ENCODE measurements around the gene RNF112. TPM values are rescaled to one million over a fixed set of nuclear protein-coding genes. Genes with fewer than 3 reads are reported as not detected.

RNF112 gene
- total and polyA plus RNA-seq, 2 of the 8 experiments (the other 6 are each of a cell fraction or from before 2014, with no cell fraction given) = 1.1 to 2.2 TPM

DNA sequence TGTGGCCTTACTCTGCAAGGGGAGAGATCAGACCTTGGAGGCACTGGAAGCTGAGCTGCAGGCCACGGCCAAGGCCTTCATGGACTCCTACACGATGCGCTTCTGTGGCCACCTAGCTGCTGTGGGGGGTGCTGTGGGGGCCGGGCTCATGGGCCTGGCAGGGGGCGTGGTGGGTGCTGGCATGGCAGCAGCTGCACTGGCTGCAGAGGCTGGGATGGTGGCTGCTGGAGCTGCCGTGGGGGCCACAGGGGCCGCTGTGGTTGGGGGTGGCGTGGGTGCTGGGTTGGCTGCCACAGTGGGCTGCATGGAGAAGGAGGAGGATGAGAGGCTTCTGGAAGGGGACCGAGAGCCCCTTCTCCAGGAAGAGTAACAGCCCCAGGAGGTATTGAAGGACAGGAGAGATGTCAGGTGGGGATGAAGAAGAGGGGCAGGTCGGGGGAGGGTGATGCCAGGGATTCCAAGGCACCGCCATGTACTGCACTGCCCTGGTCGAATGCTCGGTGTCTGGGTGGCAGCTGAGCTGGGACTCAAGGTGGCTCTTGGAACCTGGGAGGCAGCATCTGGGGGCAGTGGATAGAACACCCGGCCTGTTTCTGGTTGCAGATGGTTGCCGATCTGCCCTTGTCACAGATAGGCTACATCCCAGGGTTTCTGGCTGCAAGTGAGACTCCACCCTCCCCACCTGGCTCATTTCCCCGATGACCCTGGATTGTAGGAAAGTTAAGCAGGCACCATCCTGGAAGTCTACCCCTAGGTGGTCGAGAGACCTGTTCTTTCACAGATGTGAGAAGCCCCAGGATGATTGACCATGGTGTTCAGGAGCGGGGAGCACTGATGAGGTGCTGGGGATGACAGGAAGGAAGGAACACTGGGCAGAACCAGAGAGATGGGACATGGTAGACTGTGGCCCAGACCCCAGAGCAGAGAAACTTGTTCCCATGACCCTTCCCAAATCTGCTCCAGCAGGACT lies 5.1 kb downstream of the RNF112 start (continued):
- TF ChIP-seq, protein P1, sequence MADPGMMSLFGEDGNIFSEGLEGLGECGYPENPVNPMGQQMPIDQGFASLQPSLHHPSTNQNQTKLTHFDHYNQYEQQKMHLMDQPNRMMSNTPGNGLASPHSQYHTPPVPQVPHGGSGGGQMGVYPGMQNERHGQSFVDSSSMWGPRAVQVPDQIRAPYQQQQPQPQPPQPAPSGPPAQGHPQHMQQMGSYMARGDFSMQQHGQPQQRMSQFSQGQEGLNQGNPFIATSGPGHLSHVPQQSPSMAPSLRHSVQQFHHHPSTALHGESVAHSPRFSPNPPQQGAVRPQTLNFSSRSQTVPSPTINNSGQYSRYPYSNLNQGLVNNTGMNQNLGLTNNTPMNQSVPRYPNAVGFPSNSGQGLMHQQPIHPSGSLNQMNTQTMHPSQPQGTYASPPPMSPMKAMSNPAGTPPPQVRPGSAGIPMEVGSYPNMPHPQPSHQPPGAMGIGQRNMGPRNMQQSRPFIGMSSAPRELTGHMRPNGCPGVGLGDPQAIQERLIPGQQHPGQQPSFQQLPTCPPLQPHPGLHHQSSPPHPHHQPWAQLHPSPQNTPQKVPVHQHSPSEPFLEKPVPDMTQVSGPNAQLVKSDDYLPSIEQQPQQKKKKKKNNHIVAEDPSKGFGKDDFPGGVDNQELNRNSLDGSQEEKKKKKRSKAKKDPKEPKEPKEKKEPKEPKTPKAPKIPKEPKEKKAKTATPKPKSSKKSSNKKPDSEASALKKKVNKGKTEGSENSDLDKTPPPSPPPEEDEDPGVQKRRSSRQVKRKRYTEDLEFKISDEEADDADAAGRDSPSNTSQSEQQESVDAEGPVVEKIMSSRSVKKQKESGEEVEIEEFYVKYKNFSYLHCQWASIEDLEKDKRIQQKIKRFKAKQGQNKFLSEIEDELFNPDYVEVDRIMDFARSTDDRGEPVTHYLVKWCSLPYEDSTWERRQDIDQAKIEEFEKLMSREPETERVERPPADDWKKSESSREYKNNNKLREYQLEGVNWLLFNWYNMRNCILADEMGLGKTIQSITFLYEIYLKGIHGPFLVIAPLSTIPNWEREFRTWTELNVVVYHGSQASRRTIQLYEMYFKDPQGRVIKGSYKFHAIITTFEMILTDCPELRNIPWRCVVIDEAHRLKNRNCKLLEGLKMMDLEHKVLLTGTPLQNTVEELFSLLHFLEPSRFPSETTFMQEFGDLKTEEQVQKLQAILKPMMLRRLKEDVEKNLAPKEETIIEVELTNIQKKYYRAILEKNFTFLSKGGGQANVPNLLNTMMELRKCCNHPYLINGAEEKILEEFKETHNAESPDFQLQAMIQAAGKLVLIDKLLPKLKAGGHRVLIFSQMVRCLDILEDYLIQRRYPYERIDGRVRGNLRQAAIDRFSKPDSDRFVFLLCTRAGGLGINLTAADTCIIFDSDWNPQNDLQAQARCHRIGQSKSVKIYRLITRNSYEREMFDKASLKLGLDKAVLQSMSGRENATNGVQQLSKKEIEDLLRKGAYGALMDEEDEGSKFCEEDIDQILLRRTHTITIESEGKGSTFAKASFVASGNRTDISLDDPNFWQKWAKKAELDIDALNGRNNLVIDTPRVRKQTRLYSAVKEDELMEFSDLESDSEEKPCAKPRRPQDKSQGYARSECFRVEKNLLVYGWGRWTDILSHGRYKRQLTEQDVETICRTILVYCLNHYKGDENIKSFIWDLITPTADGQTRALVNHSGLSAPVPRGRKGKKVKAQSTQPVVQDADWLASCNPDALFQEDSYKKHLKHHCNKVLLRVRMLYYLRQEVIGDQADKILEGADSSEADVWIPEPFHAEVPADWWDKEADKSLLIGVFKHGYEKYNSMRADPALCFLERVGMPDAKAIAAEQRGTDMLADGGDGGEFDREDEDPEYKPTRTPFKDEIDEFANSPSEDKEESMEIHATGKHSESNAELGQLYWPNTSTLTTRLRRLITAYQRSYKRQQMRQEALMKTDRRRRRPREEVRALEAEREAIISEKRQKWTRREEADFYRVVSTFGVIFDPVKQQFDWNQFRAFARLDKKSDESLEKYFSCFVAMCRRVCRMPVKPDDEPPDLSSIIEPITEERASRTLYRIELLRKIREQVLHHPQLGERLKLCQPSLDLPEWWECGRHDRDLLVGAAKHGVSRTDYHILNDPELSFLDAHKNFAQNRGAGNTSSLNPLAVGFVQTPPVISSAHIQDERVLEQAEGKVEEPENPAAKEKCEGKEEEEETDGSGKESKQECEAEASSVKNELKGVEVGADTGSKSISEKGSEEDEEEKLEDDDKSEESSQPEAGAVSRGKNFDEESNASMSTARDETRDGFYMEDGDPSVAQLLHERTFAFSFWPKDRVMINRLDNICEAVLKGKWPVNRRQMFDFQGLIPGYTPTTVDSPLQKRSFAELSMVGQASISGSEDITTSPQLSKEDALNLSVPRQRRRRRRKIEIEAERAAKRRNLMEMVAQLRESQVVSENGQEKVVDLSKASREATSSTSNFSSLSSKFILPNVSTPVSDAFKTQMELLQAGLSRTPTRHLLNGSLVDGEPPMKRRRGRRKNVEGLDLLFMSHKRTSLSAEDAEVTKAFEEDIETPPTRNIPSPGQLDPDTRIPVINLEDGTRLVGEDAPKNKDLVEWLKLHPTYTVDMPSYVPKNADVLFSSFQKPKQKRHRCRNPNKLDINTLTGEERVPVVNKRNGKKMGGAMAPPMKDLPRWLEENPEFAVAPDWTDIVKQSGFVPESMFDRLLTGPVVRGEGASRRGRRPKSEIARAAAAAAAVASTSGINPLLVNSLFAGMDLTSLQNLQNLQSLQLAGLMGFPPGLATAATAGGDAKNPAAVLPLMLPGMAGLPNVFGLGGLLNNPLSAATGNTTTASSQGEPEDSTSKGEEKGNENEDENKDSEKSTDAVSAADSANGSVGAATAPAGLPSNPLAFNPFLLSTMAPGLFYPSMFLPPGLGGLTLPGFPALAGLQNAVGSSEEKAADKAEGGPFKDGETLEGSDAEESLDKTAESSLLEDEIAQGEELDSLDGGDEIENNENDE (IDR thresholded peaks at IDR 0.05; ENCODE audit: insufficient replicate concordance, low read length) = no peak
- no peak for TF ChIP-seq GTF2F1 (IDR thresholded peaks at IDR 0.05; ENCODE audit: borderline replicate concordance, low read depth, low read length)
- no peak for TF ChIP-seq POU5F1 (IDR thresholded peaks at IDR 0.05; ENCODE audit: low read depth, low read length)
- TF ChIP-seq ZNF274 (IDR thresholded peaks at IDR 0.05; ENCODE audit: borderline replicate concordance, extremely low read depth, low read length) = no peak
- TF ChIP-seq SIRT6 (IDR thresholded peaks at IDR 0.05; ENCODE audit: low read length) = no peak
- no peak for TF ChIP-seq HDAC6 (IDR thresholded peaks at IDR 0.05; ENCODE audit: low read depth, low read length)
- TF ChIP-seq RXRA (IDR thresholded peaks at IDR 0.05; ENCODE audit: insufficient read depth, low read depth, low read length) = no peak
- TF ChIP-seq SRF (IDR thresholded peaks at IDR 0.05; ENCODE audit: low read depth, low read length) = no peak
- TF ChIP-seq, protein P2, sequence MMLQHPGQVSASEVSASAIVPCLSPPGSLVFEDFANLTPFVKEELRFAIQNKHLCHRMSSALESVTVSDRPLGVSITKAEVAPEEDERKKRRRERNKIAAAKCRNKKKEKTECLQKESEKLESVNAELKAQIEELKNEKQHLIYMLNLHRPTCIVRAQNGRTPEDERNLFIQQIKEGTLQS (IDR thresholded peaks at IDR 0.05; ENCODE audit: insufficient read depth, low read depth, low read length) = no peak

Data from H1 (cell line).